Lower lobe of right lung (tissue), 2 donors: Measurements from ENCODE around the gene SH3BP5. TPM values are rescaled to one million over a fixed set of nuclear protein-coding genes. Genes with fewer than 3 reads are reported as not detected.
A peak's percentile ranks its signal among the peaks of the same experiment; 100 is the strongest.

Source experiments
- ATAC-seq, 2 donors: fragments of 200-7000 bp; cut with Tn5 transposase; one replicate each; pipeline ENCODE4 v1.9.1; 2020 to 2022; ENCODE audit warnings: mild to moderate bottlenecking in 2 of 2, moderate library complexity in 2 of 2
- DNase-seq: peaks from one replicate; pipeline ENCODE4 v3.0.0-alpha.2; 2020
- H3K27ac ChIP-seq: fragments of 200-600 bp; one replicate; pipeline ENCODE4 v1.8.0; 2022
- H3K27me3 ChIP-seq: fragments of 200-600 bp; one replicate; pipeline ENCODE4 v1.8.0; 2022; ENCODE audit warnings: low read depth
- H3K36me3 ChIP-seq: fragments of 200-600 bp; one replicate; pipeline ENCODE4 v1.8.0; 2022; ENCODE audit warnings: mild to moderate bottlenecking
- H3K4me1 ChIP-seq: fragments of 200-600 bp; one replicate; pipeline ENCODE4 v1.8.0; 2022
- H3K4me3 ChIP-seq: fragments of 200-600 bp; one replicate; pipeline ENCODE4 v1.8.0; 2022; ENCODE audit warnings: mild to moderate bottlenecking
- H3K9me3 ChIP-seq: fragments of 200-600 bp; one replicate; pipeline ENCODE4 v1.8.0; 2022
- intact Hi-C: fragments of 100-400 bp; cut with DNase I; formaldehyde crosslinking; loops from one replicate; pipeline ENCODE4 v1.11.0; 2022
- total RNA-seq: library from RNA; stranded (reverse); fragmentation: NEBNext Ultra II Directional; extraction: Animal tissue kit (Norgen Biotek cat#: 25700); gene quantifications from one replicate; pipeline ENCODE4 v1.2.1, GENCODE V29; 2021
- TF ChIP-seq, protein P1 (sequence below): fragments of 200-600 bp; IDR thresholded peaks from one replicate; pipeline ENCODE4 v1.8.0; 2022; ENCODE audit warnings: antibody characterized with exemption, mild to moderate bottlenecking
- donor health status: DM: no; HTN: yes; CAD: no; lungs with severe emphysema.

SH3BP5 gene
- total RNA-seq, 1 donor from 2014 or later = 106 TPM

DNA sequence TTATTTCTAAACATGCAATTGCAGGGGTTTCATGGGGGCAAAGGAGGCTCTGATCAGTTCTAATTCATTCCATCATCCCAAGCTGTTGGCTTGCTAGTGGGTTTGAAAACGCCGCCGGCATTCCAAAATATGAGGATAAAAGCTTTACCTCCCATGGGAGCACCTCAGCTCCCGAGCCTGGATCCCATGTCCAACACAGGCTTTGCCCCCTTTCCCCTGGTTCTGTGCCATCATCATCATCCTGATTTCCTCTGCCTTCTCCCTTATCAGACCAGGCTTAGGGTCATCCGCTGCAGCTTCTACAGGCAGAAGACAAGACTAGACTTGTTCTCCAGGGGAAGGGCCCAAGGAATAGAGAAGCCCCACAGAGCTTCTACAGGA is 25.4 kb downstream of the SH3BP5 start:
- DNase-seq = no peak
- TF ChIP-seq, protein P1, sequence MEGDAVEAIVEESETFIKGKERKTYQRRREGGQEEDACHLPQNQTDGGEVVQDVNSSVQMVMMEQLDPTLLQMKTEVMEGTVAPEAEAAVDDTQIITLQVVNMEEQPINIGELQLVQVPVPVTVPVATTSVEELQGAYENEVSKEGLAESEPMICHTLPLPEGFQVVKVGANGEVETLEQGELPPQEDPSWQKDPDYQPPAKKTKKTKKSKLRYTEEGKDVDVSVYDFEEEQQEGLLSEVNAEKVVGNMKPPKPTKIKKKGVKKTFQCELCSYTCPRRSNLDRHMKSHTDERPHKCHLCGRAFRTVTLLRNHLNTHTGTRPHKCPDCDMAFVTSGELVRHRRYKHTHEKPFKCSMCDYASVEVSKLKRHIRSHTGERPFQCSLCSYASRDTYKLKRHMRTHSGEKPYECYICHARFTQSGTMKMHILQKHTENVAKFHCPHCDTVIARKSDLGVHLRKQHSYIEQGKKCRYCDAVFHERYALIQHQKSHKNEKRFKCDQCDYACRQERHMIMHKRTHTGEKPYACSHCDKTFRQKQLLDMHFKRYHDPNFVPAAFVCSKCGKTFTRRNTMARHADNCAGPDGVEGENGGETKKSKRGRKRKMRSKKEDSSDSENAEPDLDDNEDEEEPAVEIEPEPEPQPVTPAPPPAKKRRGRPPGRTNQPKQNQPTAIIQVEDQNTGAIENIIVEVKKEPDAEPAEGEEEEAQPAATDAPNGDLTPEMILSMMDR = no peak
- ATAC-seq = no peak
- H3K4me1 ChIP-seq = peaks cover 59% of the 10 kb centered on the region
- H3K9me3 ChIP-seq = no peaks in the 10 kb centered on the region
- peaks cover 31% of the 10 kb centered on the region for H3K36me3 ChIP-seq
- no peak overlapping the region for H3K4me3 ChIP-seq
- intact Hi-C loops = no loop called here
- H3K27me3 ChIP-seq = no peaks in the 10 kb centered on the region
- peak overlapping the region; percentile 49 for H3K27ac ChIP-seq

- Histone ChIP-seq H3K36me3 (peaks cover 22% of the 10 kb centered on the region), H3K27me3 (no peaks in the 10 kb centered on the region), H3K4me1 (peaks cover 57% of the 10 kb centered on the region), H3K4me3 (no peak overlapping the region), H3K27ac (no peak overlapping the region), H3K9me3 (no peaks in the 10 kb centered on the region)
- no peak for DNase-seq
- ATAC-seq = no peak
- intact Hi-C loops = no loop called here
- TF ChIP-seq, protein P1 = peak; percentile 40
Observed at GRCh38 chr3:15305359-15305844, 27.0 kb downstream of the SH3BP5 start.

DNA sequence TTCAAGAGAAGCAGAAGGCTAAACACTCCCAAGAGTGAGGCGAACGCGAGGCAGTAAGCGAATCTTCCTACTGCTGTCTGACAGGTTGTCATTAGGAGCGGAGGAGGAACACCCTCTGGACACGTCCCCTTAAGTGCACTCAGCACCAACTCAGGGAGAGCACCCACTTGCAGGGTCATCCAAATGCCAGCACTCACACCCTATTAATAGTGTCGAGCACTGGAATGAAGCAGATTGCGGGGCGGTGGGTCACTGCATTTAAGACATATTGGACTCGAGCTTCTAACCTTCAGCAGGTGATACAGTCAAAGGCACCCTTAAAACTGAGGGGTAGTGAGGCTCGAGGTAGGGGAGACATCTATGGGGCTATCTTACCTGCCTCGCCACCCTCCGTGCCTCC is 28.7 kb downstream of the SH3BP5 start:
- H3K36me3 ChIP-seq = peaks cover 22% of the 10 kb centered on the region
- peaks cover 58% of the 10 kb centered on the region for H3K4me1 ChIP-seq
- H3K9me3 ChIP-seq = no peaks in the 10 kb centered on the region
- DNase-seq = no peak
- intact Hi-C loops = no loop called here
- TF ChIP-seq, protein P1 = no peak
- H3K27me3 ChIP-seq = no peaks in the 10 kb centered on the region
- H3K27ac ChIP-seq = peak overlapping the region; percentile 47
- ATAC-seq = no peak
- no peak overlapping the region for H3K4me3 ChIP-seq

DNA sequence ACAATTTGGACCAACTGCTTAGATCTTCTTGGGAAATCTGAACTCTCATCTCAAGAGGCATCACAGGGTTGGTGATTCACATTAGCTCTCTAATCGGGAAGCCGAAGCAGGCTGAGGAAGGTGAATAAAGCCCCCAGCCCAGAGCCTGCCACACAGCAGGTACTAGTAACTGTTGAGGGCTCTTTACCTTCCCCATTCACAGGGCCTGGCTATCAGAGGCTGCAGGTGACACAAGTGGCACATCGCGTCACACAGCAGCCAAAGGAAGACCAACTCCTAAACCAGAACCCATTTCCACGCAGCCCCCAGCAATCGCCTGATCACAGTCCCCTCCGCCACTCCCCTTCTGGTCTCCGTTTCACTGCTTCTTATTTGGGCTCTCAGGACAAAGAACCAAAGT is 29.2 kb downstream of the SH3BP5 start:
- Histone ChIP-seq H3K4me1 (peaks cover 63% of the 10 kb centered on the region), H3K27me3 (no peaks in the 10 kb centered on the region), H3K9me3 (no peaks in the 10 kb centered on the region), H3K36me3 (peaks cover 22% of the 10 kb centered on the region), H3K27ac (no peak overlapping the region), H3K4me3 (no peak overlapping the region)
- TF ChIP-seq, protein P1 = no peak
- intact Hi-C loops = no loop called here
- no peak for ATAC-seq
- DNase-seq = no peak

DNA sequence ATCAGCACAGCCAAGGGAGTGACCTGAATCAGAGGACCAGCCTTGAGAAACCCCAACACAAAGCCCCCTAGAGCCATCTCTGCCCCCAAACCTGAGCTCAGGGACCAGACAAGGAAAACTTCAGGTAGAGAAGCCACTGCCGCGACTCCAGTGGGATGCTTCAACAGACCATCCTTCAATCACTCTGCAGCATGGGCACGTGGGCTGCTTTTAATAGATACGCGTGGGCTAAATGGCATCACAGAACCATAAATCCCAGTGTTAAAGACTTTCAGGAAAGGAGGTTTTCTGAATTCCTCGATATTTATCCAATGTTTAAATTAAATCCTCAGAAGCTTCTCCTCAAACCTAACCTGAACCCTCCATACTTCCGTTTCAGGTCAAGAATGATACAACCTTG is 30.6 kb downstream of the SH3BP5 start:
- TF ChIP-seq, protein P1 = no peak
- intact Hi-C loops = no loop called here
- H3K9me3 ChIP-seq = no peaks in the 10 kb centered on the region
- DNase-seq (no peak), ATAC-seq (no peak)
- H3K36me3 ChIP-seq = peaks cover 22% of the 10 kb centered on the region
- peaks cover 61% of the 10 kb centered on the region for H3K4me1 ChIP-seq
- no peaks in the 10 kb centered on the region for H3K27me3 ChIP-seq
- H3K27ac ChIP-seq = no peak overlapping the region
- no peak overlapping the region for H3K4me3 ChIP-seq
